GM21447 (cell line): ENCODE results near the gene TDRD1.

Experiments used
- ATAC-seq: cut with Tn5 transposase; IDR thresholded peaks from one replicate; pipeline ENCODE4 v1.9.1; 2021; ENCODE audit not compliant: unreplicated experiment

Gene TDRD1

DNA sequence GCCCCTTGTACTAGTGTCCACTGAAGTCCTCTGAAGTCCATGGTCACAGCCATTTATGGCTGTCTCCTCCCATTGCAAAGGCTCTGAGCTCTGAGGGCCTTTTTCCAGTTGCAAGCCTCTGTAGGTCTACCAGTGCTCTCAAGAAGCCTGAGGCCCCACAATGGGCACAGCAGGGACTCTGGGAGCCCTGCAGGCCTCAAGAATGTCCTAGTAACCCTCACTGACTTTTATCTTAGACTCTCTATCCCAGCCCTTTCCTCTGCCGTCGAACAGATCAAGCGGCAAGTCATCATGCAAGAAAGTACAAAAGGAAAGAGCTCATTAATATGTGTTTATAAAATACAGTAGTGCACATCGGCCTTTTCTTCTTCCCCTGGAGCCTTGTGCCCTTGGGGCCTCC lies 83.3 kb downstream of the TDRD1 start:
- no peak for ATAC-seq

DNA sequence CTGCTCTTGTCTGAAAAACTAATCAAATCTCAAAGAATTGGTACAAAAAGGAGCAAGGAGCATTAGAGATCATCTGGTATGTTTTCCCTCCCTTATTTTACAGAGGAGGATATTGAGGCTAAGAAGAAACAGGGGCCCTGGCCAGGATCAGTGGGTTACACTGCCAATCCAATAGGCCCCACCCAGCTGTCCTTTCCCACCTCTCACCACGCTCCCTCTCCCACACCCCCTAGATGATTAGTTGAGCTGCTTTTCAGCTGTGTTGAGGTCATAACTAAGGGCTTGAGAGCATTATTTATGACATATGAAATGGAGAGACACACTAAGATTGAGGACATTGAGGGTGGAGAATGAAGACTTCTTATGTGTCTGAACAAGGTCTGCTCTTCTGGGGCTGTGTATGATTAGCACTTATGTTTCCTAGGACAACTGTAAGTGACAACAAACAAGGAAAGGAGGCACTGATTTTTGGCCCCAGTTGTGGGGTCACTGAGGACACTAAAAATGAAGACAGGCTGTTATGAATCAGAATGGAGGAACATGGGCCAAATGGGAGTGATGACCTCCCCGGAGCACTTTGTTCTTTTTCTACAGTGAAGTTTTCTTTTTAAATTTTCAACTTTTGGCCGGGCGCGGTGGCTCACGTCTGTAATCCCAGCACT lies 86.4 kb downstream of the TDRD1 start:
- ATAC-seq = no peak

DNA sequence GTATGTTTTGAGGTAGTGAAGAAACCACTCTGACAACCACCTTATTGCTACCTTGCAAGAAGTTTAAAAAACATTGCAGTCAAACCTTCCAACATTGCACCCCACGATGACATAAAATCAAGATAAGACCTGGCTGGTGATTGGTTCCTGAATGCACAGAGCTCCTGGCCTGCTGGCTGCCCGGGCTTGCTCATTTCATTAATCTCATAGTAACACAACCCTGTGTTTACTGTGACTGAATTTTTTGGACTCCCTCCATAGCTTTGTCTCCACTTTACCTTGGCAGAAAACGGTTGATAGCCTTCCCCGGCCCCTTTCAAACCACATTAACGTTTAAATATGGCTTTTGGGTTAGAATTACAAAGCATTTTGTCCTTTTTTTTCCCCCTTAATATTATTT lies 87.4 kb downstream of the TDRD1 start:
- ATAC-seq = no peak

DNA sequence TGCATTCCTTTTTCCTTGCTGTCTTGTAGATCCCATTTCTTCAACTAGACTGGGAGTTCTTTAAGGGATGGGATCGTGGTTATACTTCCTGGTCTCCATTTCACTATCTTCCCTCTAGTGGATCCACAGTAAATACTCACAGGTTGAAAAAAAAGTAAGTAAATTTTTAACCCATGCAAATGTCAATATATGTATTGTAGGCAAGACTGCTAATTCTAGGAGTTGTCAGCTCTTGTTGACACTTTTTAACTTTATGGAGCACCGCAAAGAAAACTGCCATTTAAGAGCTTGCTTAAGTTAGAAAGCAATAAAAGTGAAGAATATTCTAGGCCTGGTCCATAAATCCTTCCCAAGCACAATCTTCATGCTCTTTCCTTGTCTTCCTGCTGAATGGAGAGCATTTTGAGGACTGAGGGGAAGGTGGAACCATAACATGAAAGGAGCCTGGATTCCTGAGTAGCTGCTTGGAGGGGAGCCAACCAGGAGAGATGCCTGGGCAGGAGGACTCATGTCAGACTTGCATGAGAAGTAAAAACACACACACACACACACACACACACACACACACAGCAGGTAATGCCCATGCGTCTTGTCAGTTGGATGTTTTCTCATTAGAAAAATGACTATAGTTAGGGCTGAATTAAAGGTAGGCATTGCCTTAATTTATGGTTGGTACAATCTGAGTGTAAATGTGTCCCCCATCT lies 92.1 kb downstream of the TDRD1 start:
- no peak for ATAC-seq

DNA sequence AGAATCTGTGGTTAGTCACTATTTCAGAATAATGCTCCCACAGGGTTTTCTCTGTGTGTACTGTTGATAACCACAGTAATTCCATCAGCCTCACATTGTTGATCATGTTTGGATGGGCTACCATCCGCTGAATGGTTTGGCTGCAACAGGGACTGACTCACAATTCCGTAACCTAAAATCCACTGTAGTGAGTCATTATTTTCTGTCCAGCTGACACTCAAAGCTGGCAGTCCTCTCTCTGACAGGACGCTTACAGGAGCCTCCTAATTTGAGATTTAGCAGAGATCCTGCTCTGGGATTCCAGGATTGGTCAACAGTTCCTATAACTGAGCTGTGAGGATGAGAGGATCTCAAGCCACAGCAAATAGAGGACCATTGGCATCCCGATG lies 92.6 kb downstream of the TDRD1 start:
- no peak for ATAC-seq

DNA sequence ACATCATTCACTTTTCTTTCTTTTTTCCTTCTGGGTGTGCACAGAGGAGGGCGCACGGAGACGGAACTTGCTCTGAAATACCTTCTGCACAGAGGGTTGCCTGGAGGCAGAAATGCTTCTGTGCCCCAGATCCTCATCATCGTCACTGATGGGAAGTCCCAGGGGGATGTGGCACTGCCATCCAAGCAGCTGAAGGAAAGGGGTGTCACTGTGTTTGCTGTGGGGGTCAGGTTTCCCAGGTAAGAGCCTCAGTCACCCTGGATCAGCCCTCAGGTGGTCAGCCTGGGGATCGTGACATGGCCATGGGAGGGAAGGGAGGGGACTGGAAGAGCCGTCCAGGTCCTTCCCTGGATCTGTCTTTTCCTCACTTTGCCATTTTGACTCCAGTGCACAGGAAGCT lies 93.5 kb downstream of the TDRD1 start:
- no peak for ATAC-seq

DNA sequence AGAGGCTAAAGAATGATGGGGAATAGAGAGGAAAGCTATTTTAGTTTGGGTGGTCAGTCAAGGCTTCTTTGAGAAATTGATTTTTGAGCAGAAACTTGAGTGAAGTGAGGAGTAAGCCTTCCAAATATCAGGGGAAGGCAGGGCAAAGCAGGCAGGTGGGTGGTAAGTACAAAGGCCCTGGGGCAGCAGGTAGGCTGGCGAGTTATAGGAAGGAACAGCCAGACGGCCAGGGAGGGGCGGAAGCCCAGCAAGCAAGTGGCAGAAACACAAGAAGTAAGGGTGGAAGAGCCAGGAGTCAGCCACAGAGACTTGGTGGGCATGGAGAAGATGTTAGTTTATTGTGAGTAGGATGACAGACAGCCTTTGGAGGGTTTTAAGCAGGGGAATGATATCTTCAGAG lies 94.8 kb downstream of the TDRD1 start:
- no peak for ATAC-seq

DNA sequence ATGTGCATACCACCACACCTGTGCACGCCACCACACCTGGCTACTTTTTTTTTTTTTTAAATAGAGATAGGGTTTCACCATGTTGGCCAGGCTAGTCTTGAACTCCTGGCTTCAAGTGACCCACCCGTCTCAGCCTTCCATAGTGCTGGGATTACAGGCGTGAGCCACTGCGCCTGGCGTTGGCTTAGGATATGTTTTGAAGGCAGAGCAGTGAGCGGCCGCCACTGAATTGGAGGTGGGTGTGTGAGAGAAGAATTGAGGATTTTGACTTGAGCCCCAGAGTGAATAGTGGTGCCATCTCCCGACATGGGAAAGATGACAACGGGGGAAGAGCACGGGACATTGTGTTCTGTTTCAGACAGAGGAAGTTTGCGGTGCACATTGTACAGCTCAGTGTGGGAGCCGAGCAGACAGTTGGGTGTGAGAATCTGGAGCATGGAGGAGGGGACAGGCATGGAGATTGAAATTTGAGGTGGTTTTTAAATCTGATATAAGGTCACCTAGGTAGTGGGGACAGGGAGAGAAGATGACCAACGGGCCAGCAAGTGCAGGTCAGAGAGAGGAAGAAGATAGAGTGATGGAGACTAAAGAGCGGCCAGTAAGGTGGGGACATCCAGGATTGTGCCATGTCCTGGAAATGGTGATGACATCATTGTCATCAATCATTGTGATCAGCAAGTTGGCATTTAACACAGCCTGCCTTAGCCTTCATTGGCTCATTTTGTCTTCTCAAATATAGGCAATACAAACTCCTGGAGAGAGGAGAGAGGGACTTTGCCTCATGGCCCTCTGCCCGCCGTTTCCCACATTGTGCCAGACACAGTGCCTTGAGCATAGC lies 95.7 kb downstream of the TDRD1 start:
- no peak for ATAC-seq

DNA sequence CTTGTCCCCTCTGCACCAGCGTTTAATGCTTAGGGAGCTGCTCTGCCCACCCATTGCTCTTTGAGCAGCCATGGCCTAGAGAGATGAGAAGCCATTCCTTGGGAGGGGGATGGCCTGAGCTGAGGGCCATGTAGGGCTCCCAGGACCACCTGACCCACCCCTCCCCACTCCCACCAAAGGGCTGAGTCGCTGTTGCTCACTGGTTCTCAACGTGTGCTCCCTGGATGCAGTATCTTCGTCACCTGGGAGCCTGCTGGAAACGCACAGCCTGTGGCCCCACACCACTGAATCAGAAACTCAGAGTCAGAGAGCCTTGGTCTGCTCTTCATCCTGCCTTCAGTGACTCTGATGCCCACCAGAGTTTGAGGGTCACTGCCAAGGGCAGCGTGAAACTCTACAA lies 96.9 kb downstream of the TDRD1 start:
- ATAC-seq = no peak

DNA sequence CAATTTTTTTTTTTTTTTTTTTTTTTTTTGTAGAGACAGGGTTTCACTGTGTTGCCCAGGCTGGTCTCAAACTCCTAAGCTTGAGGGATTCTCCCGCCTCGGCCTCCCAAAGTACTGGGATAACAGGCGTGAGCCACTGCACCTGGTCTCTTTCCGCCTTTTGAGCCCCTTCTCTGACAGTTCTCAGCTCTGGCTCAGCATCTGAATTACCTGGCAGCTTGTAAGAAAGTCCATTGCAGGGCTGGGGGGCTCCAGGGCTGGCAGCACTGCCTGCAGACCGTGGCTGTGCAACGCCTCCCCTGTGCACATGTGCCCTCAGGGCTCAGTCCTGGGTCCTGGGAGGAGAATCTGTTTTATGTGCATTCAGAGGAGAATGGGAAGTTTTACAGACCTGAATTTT lies 97.5 kb downstream of the TDRD1 start:
- ATAC-seq = no peak

DNA sequence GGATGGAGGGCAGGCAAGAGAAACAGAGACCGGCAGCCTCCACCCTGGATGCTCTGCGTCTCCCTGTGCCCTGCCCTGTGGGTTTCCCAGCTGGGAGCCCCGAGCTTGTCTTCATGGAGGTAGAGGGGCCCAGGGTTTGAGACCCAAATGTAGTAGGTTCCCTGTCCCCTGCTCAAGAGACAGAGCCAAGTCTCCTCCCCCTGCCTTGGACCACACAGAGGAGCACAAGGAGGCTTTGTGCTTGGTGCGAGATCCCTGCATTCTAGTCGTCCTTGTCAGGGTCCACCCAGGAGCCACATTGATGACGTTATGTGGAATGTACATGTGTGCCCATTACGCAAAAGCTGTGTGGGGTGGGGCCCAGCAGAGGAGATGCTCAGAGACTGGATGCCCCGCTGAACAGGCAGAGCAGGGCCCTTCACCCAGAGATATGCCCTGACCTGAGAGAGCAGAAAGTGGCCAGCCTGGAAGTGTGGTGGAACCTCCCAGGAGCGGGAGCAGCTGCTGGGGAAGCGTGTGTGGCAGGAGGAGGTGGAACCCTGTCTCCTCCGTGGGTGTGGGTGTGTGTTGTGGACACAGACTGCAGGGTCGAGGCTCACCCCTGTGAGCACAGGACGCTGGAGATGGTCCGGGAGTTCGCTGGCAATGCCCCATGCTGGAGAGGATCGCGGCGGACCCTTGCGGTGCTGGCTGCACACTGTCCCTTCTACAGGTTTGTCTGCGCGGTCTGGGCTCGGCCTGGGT lies 99.2 kb downstream of the TDRD1 start:
- ATAC-seq = no peak

DNA sequence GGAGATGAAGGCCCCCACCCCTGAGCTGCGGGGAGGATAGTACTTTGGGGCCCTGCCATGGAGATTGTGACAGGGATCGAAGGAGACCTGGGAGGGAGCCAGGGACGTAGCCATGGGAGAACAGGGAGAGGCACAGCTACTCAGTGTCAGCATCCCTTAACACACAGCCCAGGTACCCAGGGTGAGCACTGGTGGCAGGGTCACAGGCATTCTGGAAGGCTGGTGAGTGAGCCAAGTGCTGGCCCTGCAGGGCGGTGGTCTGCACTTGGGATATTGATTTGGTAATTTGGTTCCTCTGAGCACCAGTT lies 99.7 kb downstream of the TDRD1 start:
- ATAC-seq = no peak

DNA sequence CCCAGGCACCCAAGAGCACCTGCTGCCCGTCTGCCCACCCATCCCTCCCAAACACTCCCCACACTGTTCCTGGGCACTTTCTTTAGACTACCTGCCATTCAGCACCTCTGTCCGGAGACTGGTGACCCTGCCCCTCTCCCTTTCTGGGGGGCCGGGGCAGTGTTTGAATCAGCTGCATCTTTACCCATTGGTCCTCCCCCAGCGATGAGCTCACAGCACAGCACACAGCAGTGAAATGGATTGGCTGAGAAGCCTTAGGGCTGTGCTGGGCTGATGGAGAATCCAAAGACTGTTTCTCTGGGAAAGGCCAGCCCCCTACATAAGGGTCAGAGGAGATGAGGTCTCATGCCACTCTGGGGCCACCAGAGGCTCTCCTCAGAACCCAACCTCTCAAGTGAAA lies 100.1 kb downstream of the TDRD1 start:
- no peak for ATAC-seq

DNA sequence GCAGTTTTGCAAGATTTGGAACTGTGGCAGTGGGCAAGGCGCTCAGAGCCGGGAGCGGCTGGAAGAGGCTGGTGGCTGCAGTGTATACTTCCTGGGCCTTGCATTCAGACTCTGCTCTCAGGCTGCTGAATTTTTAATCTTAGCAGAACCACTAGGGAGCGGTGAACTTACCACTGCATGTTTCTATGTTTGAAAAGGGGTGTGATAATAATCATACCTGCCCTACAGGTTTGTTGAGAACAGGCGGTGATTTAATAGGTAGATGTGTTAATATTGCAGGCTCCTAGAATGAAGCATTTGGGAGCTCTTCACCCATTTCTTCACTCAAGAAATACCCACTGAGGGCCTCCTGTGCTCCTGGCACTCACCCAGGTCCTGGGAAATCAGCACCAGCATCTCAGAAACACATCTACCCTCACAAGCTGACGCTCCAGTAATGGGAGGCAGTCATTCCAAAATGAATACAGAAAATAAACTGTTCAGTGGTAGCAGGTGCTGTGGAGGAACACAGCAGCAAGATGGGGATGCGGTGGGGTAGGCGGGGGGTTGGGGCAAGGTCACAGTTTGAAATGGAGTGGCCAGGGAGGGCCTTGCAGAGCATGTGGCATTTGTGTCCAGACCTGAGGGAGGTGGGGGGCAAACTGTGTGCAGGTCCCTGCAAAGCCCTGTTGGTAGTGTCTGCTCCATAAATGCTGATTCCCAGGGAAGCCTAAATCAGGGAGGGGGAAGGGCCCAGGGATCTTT lies 100.9 kb downstream of the TDRD1 start:
- ATAC-seq = no peak

DNA sequence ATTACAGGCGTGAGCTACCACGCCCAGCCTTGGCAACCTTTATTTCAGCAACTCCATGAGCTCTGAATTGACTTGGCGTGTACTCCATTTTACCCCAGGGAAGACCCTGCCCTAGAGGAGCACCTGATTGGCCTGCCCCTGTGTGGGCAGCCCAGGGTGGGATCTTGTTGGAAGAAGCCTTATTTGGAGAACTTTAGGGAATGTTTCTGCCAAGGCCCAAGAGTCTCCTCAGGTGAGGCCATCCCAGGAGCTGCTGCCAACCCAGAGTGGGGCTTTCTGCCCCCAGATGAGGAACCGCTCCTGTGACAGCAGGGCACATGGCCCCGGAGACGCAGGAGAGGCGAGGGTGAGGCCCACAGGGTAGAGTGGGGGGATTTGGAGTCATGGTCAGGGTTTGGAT lies 101.9 kb downstream of the TDRD1 start:
- no peak for ATAC-seq

DNA sequence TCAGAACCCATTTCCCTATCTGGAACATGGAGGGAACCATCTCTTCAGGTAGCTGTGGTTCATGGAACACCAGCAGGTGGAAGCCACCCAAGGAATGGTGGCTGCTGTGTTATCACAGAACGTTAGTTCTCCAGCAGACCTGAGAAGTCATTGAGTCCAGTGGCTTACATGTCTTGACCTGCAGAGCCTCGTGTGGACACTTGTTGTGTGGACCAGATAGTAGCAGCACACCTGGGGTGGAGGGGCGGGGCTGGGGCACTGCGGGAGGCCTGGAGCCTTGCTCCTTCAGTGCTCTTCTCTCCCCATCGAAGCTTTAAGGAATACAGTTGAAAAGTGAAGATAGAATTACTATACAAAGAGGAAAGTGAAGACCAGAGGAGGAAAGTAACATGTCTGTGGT lies 102.3 kb downstream of the TDRD1 start:
- ATAC-seq = no peak
